ENCODE results near the gene TGM3. TPM values are rescaled to one million over a fixed set of nuclear protein-coding genes. Genes with fewer than 3 reads are reported as not detected.

Gene TGM3
- polyA plus RNA-seq, 1 donor: 0.25 TPM

GRCh38 chr20:2283706-2284423 lies 11.9 kb upstream of the TGM3 start:
- DNase-seq (ENCODE audit: low read depth): no peak

GRCh38 chr20:2285193-2285592 lies 10.6 kb upstream of the TGM3 start:
- DNase-seq (ENCODE audit: low read depth): no peak

- no peak for DNase-seq (ENCODE audit: low read depth)
Measured at GRCh38 chr20:2285613-2286012, 10.2 kb upstream of the TGM3 start.

GRCh38 chr20:2287504-2287903 lies 8.3 kb upstream of the TGM3 start:
- DNase-seq (ENCODE audit: low read depth): no peak

GRCh38 chr20:2289475-2289874 lies 6.3 kb upstream of the TGM3 start:
- no peak for DNase-seq (ENCODE audit: low read depth)

- DNase-seq (ENCODE audit: low read depth): no peak
Measured at GRCh38 chr20:2290486-2290885, 5.3 kb upstream of the TGM3 start.

GRCh38 chr20:2292416-2293110 lies 3.2 kb upstream of the TGM3 start:
- DNase-seq (ENCODE audit: low read depth): no peak

- DNase-seq (ENCODE audit: low read depth): no peak
Measured at GRCh38 chr20:2293486-2293885, 2.3 kb upstream of the TGM3 start.

- DNase-seq (ENCODE audit: low read depth): no peak
Measured at GRCh38 chr20:2293971-2294370, 1.8 kb upstream of the TGM3 start.

- DNase-seq (ENCODE audit: low read depth): no peak
Measured at GRCh38 chr20:2295286-2295685, 515 bp upstream of the TGM3 start.

- no peak for DNase-seq (ENCODE audit: low read depth)
Measured at GRCh38 chr20:2296524-2297356, 939 bp downstream of the TGM3 start.

- no peak for DNase-seq (ENCODE audit: low read depth)
Measured at GRCh38 chr20:2297357-2297728, 1.5 kb downstream of the TGM3 start.

- no peak for DNase-seq (ENCODE audit: low read depth)
Measured at GRCh38 chr20:2298116-2298515, 2.3 kb downstream of the TGM3 start.

- no peak for DNase-seq (ENCODE audit: low read depth)
Measured at GRCh38 chr20:2298701-2299100, 2.9 kb downstream of the TGM3 start.

GRCh38 chr20:2299301-2299700 lies 3.5 kb downstream of the TGM3 start:
- no peak for DNase-seq (ENCODE audit: low read depth)

GRCh38 chr20:2300002-2300401 lies 4.2 kb downstream of the TGM3 start:
- DNase-seq (ENCODE audit: low read depth): no peak

- no peak for DNase-seq (ENCODE audit: low read depth)
Measured at GRCh38 chr20:2300420-2300819, 4.6 kb downstream of the TGM3 start.

GRCh38 chr20:2301164-2301622 lies 5.4 kb downstream of the TGM3 start:
- no peak for DNase-seq (ENCODE audit: low read depth)

- DNase-seq (ENCODE audit: low read depth): no peak
Measured at GRCh38 chr20:2302384-2303060, 6.7 kb downstream of the TGM3 start.

GRCh38 chr20:2303673-2304072 lies 7.9 kb downstream of the TGM3 start:
- no peak for DNase-seq (ENCODE audit: low read depth)

GRCh38 chr20:2304180-2304579 lies 8.4 kb downstream of the TGM3 start:
- DNase-seq (ENCODE audit: low read depth): no peak

- no peak for DNase-seq (ENCODE audit: low read depth)
Measured at GRCh38 chr20:2305029-2305428, 9.2 kb downstream of the TGM3 start.

Measured in forelimb muscle (tissue), 1 donor.